T-helper 2 cell (primary cell): ENCODE measurements around the gene SOX14.

Experiments
- DNase-seq, 5 experiments: peaks; one replicate each; pipeline versions ENCODE4 v3.0.0 to v3.0.0-alpha.2; 2012 to 2022
- total RNA-seq, 2 donors: gene quantifications; one replicate each; lab custom pipeline; 2026; lab: John Stamatoyannopoulos, UW

Gene SOX14
- total RNA-seq = 0 reads per million in 2 donors

GRCh38 chr3:137764001-137764433 is at the start of gene SOX14:
TSS of gene SOX14 (plus strand) at chr3:137764315. CDS start at chr3:137764785, 470 bp downstream.
- no peak for DNase-seq

DNA sequence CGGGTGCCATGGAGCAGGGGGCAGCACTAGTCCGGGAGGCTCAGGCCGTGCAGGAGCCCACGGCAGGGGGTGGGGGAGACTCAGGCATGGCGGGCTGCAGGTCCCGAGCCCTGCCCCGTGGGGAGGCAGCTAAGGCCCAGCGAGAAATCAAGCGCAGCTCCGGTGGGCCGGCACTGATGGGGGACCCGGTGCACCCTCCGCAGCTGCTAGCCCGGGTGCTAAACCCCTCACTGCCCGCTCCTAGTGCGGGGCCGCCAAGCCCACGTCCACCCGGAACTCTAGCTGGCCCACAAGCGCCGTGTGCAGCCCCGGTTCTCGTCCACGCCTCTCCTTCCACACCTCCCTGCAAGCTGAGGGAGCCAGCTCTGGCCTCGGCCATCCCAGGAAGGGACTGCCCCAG is 49.6 kb upstream of the SOX14 start:
- no peak for DNase-seq

DNA sequence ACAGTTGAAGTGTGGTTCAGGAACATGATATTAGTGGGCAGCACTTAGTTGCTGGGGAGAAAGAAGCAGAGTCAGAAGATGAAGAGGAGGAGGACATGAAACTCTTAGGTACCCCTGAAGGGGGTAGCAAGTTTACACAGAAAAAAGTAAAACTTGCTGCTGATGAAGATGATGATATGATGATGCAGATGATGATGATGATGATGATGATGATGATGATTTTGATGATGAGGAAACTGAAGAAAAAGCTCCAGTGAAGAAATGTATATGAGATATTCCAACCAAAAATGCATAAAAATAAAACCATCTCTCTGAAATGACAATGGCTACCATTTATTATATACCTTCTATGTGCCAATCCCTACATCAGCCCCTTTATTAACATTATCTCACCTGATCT is 39.9 kb upstream of the SOX14 start:
- DNase-seq = no peak

GRCh38 chr3:137737208-137737607 is 26.9 kb upstream of the SOX14 start:
- DNase-seq = no peak

DNA sequence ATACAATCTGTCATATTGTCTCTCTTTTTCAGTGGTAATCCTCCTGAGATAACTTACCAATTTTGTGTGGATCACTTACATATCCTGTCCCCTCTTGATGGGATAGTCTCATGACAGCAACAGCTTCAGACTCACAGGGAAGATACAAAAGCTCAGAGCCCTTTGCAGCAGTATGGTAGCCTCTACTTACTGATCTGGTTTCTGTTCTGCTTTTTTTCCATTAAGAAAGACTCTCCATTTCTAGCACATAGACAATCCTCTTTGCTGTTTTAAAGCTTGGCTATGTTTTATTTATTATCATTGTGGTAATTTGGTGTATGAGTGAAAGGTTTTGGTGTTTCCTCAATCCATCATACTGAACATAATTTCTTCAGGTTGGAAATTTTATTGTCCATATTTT is 25.4 kb upstream of the SOX14 start:
- DNase-seq = no peak

- DNase-seq = no peak
Measured at GRCh38 chr3:137743608-137744007, 20.5 kb upstream of the SOX14 start.

- no peak for DNase-seq
Measured at GRCh38 chr3:137746808-137747207, 17.3 kb upstream of the SOX14 start.

DNA sequence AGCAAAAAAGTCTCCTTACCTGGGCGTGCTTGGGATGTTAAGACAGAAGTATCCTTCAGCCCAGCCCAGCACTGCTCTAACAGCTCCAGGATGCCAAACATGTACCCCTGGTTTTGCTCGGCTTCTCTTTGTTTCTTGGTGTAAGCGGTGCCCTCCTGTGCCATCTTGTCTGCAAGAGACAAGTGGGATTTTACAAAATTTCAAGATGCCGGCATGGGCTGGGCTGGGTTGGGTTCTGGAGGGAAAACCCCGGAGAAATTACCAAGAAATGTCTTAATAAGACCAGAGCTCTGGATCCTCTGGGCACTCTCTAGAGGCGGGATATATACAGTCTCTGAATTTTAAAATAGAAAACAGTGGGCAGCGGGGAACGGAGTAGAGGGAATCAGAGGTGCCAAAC is 4.6 kb upstream of the SOX14 start:
- no peak for DNase-seq

DNA sequence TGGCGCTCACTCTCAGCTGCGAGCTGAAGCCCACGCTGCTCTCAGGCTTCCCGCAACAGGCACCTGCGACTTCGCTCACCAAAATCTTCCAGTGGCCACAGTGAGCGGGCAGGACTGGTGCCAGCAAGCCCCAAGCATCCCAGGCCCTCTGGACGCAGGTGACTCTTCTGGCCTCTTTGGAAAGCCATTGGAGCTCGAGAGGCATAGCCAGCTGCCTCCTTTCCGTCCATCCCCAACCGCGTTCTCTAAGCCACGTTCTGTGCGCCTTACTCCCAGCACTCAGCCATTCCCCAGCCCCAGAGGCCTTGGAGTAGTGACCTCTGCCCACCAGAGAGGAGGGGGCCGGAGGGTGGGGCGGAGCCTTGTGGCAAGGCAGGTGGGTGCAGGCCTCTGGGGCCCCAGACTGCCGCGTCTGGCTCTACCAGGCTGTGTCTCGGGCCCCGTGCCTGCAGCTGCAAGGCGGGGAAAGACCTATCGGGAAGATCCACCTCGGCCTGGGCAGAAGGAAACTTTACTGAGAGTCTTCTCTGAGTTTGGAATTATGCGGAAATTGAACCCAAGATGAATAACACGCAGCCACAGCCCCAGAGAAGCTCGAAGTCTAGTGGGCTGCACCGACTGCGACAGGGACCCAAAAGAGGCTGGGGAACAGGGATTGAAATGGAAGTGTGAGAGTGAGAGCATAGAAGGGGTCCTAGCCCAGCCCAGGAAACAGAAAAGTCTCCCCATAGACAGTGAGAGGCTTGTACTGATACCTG is 3.6 kb upstream of the SOX14 start:
- DNase-seq = no peak

- no peak for DNase-seq
Measured at GRCh38 chr3:137761099-137761562, 3.0 kb upstream of the SOX14 start.

DNA sequence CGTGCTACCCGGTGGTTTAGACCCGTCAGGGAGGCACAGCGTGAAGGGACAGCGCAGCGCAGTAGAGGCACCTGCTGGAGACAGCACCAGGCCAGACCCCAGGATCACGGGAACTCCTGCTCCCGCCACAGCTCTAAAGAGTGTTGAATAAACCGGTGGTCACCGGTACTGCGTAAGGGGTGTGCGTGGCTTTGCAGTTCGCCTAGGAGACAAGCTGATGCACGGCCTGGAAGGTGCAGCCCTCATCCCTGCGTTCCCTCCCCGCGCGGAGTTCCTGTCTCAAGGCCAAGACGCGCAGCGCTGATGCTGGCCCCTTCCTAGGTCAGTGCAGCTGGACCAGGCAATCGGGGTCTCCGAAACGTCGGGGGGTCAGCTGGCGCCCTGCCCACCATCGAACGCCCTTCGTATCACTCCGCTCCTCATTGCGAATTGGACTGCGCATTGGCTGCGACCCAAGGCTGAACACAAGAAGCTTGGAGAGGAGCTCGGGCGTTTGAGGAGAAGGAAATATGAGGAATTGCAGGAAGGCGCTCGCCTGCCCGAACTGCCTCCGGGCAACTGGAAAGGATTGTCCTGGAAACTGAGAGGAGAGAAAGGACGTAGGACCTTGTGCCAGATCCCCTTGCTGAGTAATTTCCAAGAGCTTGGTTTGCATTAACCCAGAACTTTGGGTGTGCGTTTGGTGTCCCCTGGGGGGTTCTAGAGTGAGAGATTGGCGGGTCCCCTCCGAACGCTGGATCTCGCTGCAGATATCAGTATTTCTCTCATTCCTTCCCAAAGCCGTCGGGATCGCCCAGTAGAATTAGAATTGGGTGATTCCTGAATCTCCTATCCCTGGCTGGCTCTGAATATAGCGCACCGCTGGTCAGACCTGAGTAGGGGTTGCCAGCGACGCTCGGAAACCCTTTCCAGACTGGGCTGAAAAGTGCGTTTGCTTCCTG is 2.3 kb upstream of the SOX14 start:
- DNase-seq = no peak

DNA sequence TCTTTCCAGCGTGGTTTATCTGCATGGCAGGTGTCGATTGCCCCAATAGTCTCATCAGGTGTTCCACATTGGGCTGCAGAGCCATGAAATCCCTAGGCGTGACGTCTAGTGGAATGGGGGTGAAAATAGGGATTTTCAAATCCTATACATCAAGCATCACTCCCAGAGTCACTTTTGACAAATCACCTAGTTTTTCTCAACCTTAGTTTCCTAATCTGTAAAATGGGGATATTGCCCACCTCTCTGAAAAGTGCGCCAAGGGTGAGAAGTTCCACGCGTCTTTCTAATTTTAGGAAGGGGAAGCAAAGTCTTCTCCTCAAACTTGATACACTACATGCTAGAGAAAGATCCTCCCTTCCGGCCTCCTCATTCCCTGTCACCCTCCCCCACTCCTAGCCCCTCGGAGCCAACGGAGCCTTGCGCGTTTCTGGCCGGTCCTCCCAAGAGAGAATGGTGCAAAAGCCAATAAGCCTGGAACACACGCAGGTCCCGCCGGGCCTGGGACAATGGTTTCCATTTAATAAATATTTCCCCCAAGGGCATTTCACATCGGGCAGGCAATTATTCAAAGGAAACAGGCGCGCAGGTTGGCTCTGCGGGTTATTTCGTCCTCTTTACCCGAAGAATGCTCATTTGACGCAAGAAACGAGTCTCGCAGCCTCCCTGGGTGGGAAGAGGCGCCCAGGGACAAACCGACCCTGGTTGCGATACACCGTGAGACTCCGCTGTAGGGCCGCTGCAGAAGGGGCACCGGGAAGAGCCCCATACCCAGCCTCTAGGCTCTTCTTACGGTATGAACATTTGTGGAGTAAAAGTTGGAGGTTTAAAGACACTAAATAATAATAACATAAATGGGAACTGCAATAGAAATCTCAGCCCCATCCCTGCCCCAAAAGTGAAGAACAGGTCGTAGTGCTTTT is 1.2 kb upstream of the SOX14 start:
- DNase-seq = no peak

- DNase-seq = no peak
Measured at GRCh38 chr3:137763594-137763938, 549 bp upstream of the SOX14 start.

- no peak for DNase-seq
Measured at GRCh38 chr3:137764563-137765309, 621 bp downstream of the SOX14 start.

- DNase-seq = no peak
Measured at GRCh38 chr3:137765310-137766033, 1.4 kb downstream of the SOX14 start.

DNA sequence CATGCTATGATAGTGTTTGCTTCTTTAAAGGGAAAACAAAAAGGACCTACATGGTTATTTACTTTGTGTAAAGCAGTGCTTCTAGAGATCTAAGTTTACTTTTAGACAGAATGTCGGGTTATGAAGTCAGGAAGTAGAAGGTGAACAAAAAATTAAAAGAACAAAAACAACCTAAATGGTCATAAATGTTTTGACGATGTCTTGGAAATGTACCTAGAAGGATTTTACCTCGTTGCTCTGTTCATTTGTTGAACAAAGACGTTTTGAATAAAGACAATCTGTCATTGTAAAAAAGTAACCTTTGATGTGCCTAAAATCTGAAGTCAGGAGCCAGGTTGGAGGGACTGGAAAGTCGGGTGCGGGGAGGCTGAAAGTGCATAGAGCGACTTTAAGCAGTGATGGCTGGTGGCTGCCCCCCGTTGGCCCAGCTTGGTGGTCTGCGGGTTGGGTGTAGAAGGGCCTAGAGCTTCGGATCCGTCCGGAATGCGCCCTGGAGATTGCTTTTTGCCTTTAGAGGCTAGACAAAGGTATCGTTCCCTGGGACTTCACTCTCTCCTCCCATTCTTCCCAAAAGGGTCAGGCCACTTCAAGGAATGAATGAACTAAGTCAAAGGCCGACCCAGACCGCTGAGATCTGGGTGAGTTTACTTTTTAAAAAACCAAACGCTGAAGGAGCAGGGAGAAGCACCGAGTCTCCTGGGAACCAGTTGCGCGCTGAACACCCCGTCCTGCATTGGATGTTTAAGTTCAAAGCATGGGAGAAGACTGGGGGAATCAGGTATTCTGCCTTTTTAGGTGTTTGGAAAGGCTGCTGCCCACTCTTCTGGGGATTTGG is 2.1 kb downstream of the SOX14 start:
- DNase-seq = no peak

- DNase-seq = no peak
Measured at GRCh38 chr3:137766876-137767537, 2.9 kb downstream of the SOX14 start.

DNA sequence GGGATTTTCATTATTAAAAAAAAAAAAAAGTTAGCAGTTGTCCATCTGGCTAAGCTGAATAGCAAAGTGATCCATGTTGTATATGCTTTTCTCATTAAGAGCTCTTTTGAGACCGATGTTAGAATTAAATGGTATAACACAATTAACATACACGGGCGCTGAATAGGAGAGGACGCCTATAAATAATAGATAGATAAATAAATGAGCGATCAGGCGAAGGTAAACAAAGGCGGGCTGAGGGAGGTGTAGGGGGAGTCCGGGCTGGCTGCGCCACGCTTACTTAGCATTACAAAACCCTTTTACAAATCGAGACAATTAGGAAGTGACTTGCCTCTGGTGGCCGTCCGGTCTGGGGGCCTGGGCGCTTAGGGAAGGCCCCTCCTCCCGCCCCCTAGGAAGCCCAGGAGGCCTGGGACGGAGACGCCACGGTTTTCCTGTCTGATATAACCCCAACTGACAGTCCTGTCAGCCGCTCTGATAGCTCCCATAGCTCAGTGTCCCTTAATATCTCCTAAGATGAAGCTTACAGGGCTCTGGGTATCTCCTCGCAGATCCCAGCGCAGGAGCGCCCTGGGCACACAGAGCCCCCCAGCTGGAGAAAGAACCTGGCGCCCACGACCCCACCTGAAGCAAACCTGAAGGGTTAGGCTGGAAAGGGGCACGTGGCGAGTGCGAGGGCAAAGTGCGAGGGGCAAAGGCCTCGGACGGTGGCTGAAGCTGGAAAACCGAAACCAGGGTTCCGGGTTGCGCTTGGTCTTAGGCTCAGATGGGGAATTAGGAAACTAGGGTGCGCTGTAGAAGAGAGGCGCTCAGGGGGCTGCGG is 3.6 kb downstream of the SOX14 start:
- DNase-seq = no peak
